ENCODE measurements around the gene FOXP1. TPM values are rescaled to one million over a fixed set of nuclear protein-coding genes. Genes with fewer than 3 reads are reported as not detected.

FOXP1 gene
- total and polyA plus RNA-seq, 2 donors (not counting 1 experiment from before 2014, with no cell fraction given) = 91.1 to 508 TPM

DNA sequence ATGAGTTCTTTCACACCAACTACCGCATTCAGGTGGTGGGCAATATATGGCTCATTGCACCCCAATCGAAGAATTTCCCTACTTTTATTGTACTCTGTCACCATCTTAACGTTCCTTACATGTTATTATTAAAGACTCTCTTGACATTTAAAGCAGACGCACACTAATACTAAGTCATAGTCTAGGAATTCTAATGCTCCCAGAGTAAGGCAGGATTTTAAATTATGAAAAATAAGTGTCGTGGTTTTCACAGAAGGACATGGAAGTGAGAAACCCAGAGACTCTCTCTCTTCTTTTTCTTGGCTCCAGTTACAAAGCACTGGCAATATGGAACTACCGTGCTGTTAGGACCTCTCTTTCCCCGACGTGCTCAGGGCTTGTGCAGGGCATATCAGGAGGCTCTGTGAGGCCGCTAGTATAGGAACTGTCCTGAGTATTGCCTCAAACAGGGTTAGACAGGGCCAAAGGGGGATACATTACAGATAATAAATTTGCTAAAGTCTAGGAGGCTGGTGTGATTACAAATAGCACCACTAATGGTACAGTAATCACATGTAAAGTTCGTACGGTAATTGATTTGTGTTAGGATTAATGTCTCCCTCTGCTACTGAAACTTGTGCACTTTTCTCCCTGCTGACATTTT, 590.8 kb downstream of the FOXP1 start:
- DNase-seq = no peak
- CTCF ChIA-PET = no interaction called here
- Histone ChIP-seq H3K36me3 (replicated peaks in 1 of 2; ENCODE audit: control extremely low read depth in 1 of 2, control insufficient read depth in 1 of 2, extremely low read depth in 1 of 2, insufficient read depth in 2 of 2, low read length in 1 of 2) (peaks cover 8 to 86% of the 10 kb centered on the region in 2 experiments), H2AFZ (ENCODE audit: insufficient read depth, low read depth, low read length, poor library complexity, severe bottlenecking) (no peak overlapping the region), H3K79me2 (ENCODE audit: control insufficient read depth, insufficient read depth, low read length) (peaks cover 85% of the 10 kb centered on the region), H3K27me3 (replicated peaks in 1 of 4; ENCODE audit: control extremely low read depth in 1 of 4, control insufficient read depth in 3 of 4, insufficient read depth in 4 of 4, low read length in 3 of 4) (no peaks in the 10 kb centered on the region), H3K9ac (ENCODE audit: low read length) (no peak overlapping the region), H3K4me2 (replicated peaks; ENCODE audit: low read depth, low read length, poor library complexity, severe bottlenecking) (no peak overlapping the region), H3K9me3 (ENCODE audit: control extremely low read depth in 1 of 3, control insufficient read depth in 2 of 3, insufficient read depth in 1 of 3, low read length in 2 of 3) (peaks cover 0 to 2% (median 0%) of the 10 kb centered on the region in 3 donors), H3K4me1 (ENCODE audit: control insufficient read depth in 2 of 2, insufficient read depth in 2 of 2, low read length in 2 of 2) (peaks cover 10 to 11% of the 10 kb centered on the region in 2 donors), H3K27ac (ENCODE audit: low read length in 2 of 2) (no peak overlapping the region), H3K4me3 (ENCODE audit: control extremely low read depth in 1 of 5, extremely low read depth in 1 of 5, insufficient read depth in 1 of 5, low read depth in 2 of 5, low read length in 4 of 5) (no peak overlapping the region), H4K20me1 (ENCODE audit: control insufficient read depth, insufficient read depth, low read length, poor library complexity, severe bottlenecking) (peaks cover 77% of the 10 kb centered on the region)
- H3K27me3 Mint-ChIP-seq = no peaks in the 10 kb centered on the region
- H3K4me3 Mint-ChIP-seq = no peak overlapping the region
- ATAC-seq (ENCODE audit: low read depth) = no peak
- no peaks in the 10 kb centered on the region for H3K9me3 Mint-ChIP-seq (ENCODE audit: insufficient read depth)
- 100% methylated on average over 1 of the region's 11 CpGs for WGBS (ENCODE audit: insufficient coverage)
- H3K4me1 Mint-ChIP-seq = peaks cover 28% of the 10 kb centered on the region
- TF ChIP-seq, protein P1, sequence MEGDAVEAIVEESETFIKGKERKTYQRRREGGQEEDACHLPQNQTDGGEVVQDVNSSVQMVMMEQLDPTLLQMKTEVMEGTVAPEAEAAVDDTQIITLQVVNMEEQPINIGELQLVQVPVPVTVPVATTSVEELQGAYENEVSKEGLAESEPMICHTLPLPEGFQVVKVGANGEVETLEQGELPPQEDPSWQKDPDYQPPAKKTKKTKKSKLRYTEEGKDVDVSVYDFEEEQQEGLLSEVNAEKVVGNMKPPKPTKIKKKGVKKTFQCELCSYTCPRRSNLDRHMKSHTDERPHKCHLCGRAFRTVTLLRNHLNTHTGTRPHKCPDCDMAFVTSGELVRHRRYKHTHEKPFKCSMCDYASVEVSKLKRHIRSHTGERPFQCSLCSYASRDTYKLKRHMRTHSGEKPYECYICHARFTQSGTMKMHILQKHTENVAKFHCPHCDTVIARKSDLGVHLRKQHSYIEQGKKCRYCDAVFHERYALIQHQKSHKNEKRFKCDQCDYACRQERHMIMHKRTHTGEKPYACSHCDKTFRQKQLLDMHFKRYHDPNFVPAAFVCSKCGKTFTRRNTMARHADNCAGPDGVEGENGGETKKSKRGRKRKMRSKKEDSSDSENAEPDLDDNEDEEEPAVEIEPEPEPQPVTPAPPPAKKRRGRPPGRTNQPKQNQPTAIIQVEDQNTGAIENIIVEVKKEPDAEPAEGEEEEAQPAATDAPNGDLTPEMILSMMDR (IDR thresholded peaks at IDR 0.05) = no peak
- TF ChIP-seq EZH2 (IDR thresholded peaks at IDR 0.05; ENCODE audit: borderline replicate concordance, insufficient read depth, low read depth, low read length, poor library complexity, severe bottlenecking) = no peak
- intact Hi-C loops (cut with micrococcal nuclease) = no loop called here
- POLR2A ChIA-PET = no interaction called here
- H3K27ac Mint-ChIP-seq = no peak overlapping the region

DNA sequence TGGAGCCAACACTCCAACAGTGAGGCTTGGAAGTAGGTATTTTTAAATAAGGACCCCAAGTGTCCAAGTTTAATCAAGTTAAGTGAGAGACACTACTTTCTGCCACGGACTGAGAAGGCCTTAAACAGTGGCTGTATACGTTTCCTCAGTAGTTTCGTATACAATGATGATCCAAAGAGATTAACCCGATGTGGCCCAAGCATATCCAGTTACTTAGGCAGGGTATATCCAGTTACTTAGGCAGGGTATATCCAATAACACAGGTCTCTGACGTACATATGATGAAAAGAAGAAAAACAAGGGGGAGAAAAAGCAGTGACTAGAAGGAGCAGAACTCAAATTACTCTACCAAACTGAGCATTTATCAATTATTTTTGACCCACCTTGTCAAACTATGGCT, 591.4 kb downstream of the FOXP1 start:
- peaks cover 28% of the 10 kb centered on the region for H3K4me1 Mint-ChIP-seq
- Histone ChIP-seq H3K4me1 (ENCODE audit: control insufficient read depth in 2 of 2, insufficient read depth in 2 of 2, low read length in 2 of 2) (peaks cover 10 to 11% of the 10 kb centered on the region in 2 donors), H3K4me3 (ENCODE audit: control extremely low read depth in 1 of 5, extremely low read depth in 1 of 5, insufficient read depth in 1 of 5, low read depth in 2 of 5, low read length in 4 of 5) (no peak overlapping the region), H3K36me3 (replicated peaks in 1 of 2; ENCODE audit: control extremely low read depth in 1 of 2, control insufficient read depth in 1 of 2, extremely low read depth in 1 of 2, insufficient read depth in 2 of 2, low read length in 1 of 2) (peaks cover 8 to 86% of the 10 kb centered on the region in 2 experiments), H3K27ac (ENCODE audit: low read length in 2 of 2) (no peak overlapping the region), H2AFZ (ENCODE audit: insufficient read depth, low read depth, low read length, poor library complexity, severe bottlenecking) (no peak overlapping the region), H3K9ac (ENCODE audit: low read length) (no peak overlapping the region), H4K20me1 (ENCODE audit: control insufficient read depth, insufficient read depth, low read length, poor library complexity, severe bottlenecking) (peaks cover 78% of the 10 kb centered on the region), H3K79me2 (ENCODE audit: control insufficient read depth, insufficient read depth, low read length) (peaks cover 85% of the 10 kb centered on the region), H3K4me2 (replicated peaks; ENCODE audit: low read depth, low read length, poor library complexity, severe bottlenecking) (no peak overlapping the region), H3K27me3 (replicated peaks in 1 of 4; ENCODE audit: control extremely low read depth in 1 of 4, control insufficient read depth in 3 of 4, insufficient read depth in 4 of 4, low read length in 3 of 4) (no peaks in the 10 kb centered on the region), H3K9me3 (ENCODE audit: control extremely low read depth in 1 of 3, control insufficient read depth in 2 of 3, insufficient read depth in 1 of 3, low read length in 2 of 3) (peaks cover 0 to 2% (median 0%) of the 10 kb centered on the region in 3 donors)
- H3K27ac Mint-ChIP-seq = peak overlapping the region; percentile 8
- H3K27me3 Mint-ChIP-seq = no peaks in the 10 kb centered on the region
- ChIA-PET POLR2A (no interaction called here), CTCF (no interaction called here)
- intact Hi-C loops (cut with micrococcal nuclease) = no loop called here
- no peak for TF ChIP-seq EZH2 (IDR thresholded peaks at IDR 0.05; ENCODE audit: borderline replicate concordance, insufficient read depth, low read depth, low read length, poor library complexity, severe bottlenecking)
- TF ChIP-seq, protein P1 (IDR thresholded peaks at IDR 0.05) = no peak
- H3K4me3 Mint-ChIP-seq = no peak overlapping the region
- DNase-seq (no peak), ATAC-seq (ENCODE audit: low read depth) (no peak)
- WGBS (ENCODE audit: insufficient coverage) = 100% methylated on average over 3 of the region's 5 CpGs
- no peaks in the 10 kb centered on the region for H3K9me3 Mint-ChIP-seq (ENCODE audit: insufficient read depth)

Data from B cell (primary cell).